Activated CD4-positive, alpha-beta T cell treated with anti-CD3 and anti-CD28 coated beads, Interleukin-2, amount 50 U/mL, for 24 hours (primary cell): Measurements from ENCODE around the gene COPE.

Experiments
- DNase-seq, 2 donors: peaks; one replicate each; pipeline ENCODE4 v3.0.0-alpha.2; 2020; ENCODE audit warnings: low read depth in 1 of 2, low spot score in 1 of 2

Gene COPE

GRCh38 chr19:18895038-18895823 lies 24.0 kb downstream of the COPE start:
- no peak for DNase-seq

DNA sequence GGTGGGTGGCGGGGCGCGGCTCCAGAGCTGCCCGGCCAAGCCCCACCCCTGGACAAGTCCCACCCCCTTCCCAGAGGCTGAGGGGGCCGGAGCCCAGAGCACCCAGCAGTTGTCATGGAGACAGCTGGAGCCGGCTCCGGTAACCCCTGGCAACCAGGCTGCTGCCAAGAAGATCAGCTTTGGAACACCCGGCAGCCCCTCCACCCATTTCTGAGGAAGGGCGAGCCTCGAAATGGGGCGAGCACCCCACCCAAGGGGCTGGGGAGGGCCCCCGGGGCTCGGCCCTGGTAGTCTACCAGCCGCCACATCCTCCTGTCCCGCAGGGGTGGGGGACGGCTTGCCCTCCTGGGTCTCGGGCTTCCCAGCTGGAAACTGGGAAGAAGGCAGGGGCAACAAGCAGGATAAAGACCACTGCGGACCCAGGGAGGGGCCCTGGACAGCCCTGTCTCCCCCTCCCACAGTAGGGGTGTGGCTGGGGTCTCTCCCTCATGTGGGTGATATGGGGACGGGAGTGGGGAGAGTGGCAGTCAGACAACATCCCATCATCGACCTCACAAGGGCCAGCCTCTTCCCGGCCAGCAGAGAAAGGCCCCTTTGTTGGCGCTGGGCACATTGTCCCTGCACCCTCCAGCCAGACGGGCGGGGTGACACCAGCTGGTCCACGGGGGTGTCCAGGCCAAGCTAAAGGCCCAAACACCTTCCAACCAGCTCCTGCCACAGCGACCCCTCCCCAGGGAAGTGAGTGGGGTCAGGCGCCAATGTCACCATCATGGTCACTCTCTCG lies 24.7 kb downstream of the COPE start:
- no peak for DNase-seq

GRCh38 chr19:18893587-18894253 lies 25.5 kb downstream of the COPE start:
- no peak for DNase-seq

DNA sequence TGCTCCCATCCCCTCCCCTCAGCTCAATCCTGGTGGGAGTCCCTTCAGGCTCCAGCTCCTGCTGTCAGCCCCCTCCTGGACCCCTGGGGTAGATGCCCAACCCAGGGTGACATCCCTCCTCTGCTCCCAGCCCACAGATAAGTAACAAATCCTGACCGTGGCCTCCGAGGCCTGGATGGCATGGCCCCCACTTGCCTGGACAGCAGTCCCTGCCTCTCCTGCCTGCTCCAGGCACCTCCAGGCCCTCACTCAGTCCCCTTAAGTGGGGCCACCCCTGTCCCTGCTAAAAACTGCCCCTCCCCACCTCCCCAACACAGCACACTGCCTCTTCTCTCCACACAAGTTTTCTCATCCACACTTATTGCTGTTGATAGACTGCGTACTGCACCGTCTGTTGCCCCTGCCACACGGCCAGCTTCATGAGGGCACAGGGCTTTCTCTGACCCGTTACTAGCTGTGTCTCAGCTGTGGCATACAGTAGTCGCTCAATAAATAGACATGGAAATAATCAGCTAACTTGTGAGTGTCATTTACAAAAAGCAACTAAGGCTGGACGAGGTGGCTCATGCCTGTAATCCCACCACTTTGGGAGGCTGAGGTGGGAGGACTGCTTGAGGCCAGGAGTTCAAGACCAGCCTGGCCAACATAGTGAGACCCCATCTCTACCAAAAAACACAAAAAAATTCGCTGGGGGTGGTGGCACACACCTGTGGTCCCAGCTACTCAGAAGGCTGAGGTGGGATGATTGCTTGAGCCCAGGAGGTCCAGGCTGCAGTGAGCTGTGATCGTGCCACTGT lies 29.0 kb downstream of the COPE start:
- DNase-seq: no peak

DNA sequence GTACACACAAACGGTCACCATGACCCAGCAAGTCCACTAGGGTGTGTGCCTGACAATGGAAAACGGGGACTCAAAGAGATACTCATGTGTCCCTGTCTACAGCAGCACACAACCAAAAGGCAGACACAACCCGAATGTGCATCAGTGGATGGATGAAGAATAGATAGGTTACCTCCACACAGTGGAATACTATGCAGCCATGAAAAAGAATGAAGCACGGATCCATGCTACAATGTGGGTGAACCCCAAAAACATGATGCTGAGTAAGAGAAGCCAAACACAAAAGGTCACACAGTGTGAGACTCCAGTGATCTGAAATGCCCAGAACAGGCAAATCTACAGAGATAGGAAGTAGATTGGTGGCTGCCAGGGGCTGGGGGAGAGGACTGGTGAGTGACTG lies 32.2 kb downstream of the COPE start:
- no peak for DNase-seq

GRCh38 chr19:18883526-18884304 lies 35.5 kb downstream of the COPE start:
- DNase-seq: no peak

- no peak for DNase-seq
These were observed 37.7 kb downstream of the COPE start for GRCh38 chr19:18881491-18881890.

DNA sequence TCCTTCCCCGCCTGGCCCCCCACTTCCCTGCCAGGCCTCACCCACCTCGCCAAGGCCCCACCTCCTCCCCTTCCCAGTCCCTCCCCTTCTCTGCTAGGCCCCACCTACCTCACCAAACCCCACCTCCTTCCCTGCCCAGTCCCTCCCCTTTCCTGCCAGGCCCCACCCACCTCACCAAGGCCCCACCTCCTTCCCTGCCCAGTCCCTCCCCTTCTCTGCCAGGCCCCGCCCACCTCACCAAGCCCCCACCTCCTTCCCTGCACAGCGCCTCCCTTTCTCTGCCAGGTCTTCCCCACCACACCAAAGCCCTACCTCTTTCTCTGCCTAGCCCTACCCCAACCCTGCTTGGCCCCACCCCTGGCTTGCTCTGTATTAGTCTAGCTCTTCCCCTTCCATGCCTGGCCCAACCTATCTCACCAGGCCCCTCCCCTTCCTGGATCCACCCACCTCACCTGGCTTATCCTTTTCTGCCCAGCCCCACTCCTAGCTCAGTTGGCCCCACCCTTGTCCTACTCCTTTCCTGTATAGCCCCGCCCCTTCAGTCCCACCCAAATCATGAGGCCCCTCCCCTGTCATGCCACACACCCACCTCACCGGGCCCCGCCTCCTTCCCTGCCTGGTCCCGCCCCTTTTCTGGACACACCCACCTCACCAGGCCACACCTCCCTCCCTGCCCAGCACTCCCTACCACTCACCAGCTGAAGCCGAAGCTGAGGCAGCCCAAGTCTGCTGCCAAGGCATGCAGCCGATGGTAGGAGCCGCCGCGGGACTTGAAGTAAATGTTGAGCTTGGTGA lies 39.4 kb downstream of the COPE start:
- no peak for DNase-seq

- DNase-seq: no peak
These were observed 40.2 kb downstream of the COPE start for GRCh38 chr19:18878858-18879578.

DNA sequence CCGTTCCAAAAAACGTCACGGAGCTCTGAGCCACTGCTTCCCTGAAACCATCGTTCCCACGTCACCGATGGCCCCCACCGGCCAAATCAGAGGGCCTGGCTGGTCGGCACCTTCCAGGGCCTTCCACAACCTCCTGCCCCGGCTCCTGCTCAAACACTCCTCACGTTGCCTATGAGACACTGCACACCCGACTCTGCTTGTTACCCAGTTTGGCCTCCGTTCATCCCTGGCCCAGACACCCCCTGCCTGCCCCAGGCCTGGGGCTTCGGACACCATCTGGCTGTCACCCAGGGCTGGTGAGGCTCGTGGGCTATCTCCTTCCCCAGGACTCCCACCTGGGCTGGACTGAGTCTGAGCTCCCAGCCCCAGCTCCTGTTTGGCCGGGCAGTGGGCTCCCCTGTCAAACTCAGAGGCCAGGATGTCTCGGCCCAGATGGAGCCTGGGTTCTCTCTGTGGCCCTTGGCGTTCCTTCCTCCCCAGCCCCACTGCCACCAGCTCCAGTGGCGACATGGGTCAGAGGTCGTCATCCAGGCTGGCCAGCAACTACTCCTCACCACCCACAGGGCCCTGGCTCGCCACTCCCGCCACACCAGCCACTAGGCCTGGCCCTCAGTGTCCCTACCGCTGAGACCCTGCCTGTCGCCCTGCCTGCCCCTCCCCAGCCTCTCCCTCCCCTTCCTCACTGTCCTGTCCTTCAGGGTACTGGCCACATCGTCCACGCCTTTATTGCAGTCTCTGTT lies 41.0 kb downstream of the COPE start:
- no peak for DNase-seq

GRCh38 chr19:18876865-18877264 lies 42.3 kb downstream of the COPE start:
- no peak for DNase-seq

DNA sequence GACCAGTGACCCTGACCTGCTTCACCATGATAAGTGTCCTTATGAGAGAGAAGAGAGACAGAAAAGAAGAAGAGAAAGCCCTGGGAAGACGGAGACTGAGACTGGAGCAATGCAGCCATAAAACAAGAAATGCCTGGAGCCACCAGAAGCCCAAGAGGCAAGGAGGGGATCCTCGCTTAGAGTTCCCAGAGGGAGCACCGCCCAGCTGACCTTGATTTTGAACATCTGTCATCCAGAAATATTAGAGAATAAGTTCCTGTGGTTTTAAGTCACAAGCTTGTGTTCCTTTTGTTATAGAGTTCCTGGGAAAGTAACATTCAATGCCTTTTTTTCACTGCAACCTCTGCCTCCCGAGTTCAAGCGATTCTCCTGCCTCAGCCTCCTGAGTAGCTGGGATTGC lies 43.5 kb downstream of the COPE start:
- DNase-seq: no peak

DNA sequence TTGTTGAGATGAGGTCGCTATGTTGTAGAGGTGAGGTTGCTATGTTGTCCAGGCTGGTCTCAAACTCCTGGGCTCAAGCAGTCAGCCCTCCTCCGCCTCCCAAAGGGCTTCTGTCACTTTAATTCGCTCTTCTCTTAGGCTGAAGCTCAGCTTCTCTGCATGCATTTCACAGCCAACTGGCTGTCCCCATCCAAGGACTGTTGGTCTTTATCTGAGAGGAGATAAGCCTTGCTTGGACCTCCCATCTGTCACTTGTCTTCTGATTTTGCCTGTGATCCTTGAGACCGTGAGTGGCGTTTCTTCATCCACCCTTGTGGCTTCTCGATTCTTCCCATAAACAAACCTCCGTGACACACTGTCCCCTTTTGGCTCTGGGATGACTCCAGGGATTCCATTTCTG lies 47.6 kb downstream of the COPE start:
- no peak for DNase-seq

DNA sequence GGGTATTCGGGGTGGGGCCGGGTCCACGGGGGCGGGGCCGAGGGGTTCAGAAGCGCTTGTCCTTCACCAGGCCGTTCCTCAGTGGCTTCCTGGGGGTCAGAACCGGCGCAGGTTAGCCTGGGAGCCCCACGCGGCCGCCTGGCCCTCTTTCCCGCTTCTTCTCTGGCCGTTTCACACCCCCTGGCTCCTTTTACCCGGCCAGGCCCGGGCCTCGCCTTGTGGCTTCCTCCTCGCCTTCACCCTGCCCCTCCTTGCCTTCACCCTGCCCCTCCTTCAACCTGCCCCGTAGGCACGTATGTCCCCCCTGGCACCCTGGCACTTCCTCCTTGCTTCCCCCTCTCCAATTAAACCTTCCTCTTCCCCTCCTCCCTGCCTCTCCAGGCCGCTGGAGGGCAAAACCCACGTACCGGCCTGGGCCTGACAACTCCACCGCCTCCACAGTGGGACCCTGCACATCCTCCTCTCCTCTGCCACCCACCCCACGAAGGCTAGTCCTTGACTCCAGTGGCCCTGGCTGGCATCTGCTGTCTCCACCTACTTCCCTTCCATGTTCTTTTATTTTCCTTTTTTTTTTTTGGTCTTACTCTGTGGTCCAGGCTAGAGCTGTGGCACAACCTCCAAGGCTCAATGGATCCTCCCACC lies 48.5 kb downstream of the COPE start:
- no peak for DNase-seq

GRCh38 chr19:18869781-18870530 lies 49.2 kb downstream of the COPE start:
- no peak for DNase-seq

DNA sequence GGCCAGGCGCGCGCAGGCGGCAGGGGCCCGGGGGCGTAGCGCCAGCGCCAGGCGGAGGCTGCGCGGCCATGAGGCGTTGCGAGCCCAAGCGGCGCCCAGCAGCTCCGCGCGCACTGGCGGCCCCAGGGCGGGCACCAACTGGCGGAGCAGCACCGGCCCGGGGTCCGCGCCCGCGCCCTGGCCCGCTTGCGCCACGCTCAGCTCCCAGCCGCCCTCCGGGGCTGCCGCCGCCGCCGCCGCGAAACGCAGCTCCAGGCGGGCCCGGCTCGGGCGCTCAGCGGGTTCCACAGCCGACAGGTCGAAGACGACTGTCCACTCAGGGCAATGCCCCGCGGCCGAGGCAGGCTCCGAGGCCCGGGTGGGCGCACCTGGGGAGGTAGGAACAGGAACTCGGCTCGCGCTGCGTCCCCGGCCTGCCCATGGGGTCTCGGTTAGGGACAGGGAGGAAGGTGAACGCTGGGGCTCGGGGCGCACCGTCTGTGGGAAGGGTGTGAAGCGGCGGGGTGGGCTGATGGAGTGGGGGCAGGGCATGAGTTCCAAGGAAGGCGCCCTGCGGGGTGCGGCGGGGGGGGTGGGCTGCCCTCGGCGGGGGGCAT lies 50.1 kb downstream of the COPE start:
- no peak for DNase-seq
